K562 (cell line): ENCODE data around the gene DNAJB12. TPM values are rescaled to one million over a fixed set of nuclear protein-coding genes. Genes with fewer than 3 reads are reported as not detected.

ENCODE experiments used
- BACH1 ChIP-seq: fragments of 200-800 bp; sonication (Bioruptor generic); IDR thresholded peaks from 2 replicates; pipeline ENCODE4 v1.6.1; 2016; ENCODE audit warnings: missing genetic modification characterization, missing compliant biosample characterization
- FIP1L1 ChIP-seq: fragments of 200-400 bp; formaldehyde crosslinking; IDR thresholded peaks from 2 replicates; pipeline ENCODE4 v1.6.1; 2018; ENCODE audit warnings: mild to moderate bottlenecking, low read depth, low read length; ENCODE audit not compliant: poor library complexity, severe bottlenecking
- HBP1 ChIP-seq: fragments of 450-650 bp; formaldehyde crosslinking; IDR thresholded peaks from 2 replicates; pipeline ENCODE4 v1.4.0; 2022; ENCODE audit warnings: missing genetic modification characterization
- NR3C1 ChIP-seq: sonication (generic); formaldehyde crosslinking; IDR thresholded peaks from 2 replicates; pipeline ENCODE4 v1.8.1; 2022; ENCODE audit warnings: missing genetic modification reagents
- PRPF4 ChIP-seq: fragments of 200-400 bp; formaldehyde crosslinking; IDR thresholded peaks from one replicate; pipeline ENCODE4 v1.6.1; 2017; ENCODE audit warnings: low read length, low read depth, mild to moderate bottlenecking; ENCODE audit not compliant: insufficient read depth, poor library complexity, severe bottlenecking
- THRB ChIP-seq: fragments of 450-650 bp; formaldehyde crosslinking; conservative IDR thresholded peaks from 2 replicates; pipeline ENCODE4 v1.4.0; 2022; ENCODE audit warnings: mild to moderate bottlenecking, missing genetic modification characterization
- polyA plus RNA-seq, 8 experiments: library from polyadenylated mRNA; depleted of rRNA in 4 of 8; stranded (reverse) in 5 of 8; unstranded in 3 of 8; fragments of >200 nt; fragmentation: Nextera tagmentation in 2 of 8; fragmentation: Illumina TruSeq in 1 of 8; extraction: Ambion mirVana in 2 of 8; extraction: Trizol in 1 of 8; gene quantifications; 2 replicates each; pipeline versions ENCODE4 v1.2.1 to v1.2.3, GENCODE V29; 2011 to 2014; ENCODE audit warnings: inconsistent platforms in 1 of 8, missing spikeins in 1 of 8
- total RNA-seq, 7 experiments: library from RNA; depleted of rRNA in 6 of 7; stranded (reverse); fragments of >200 nt in 6 of 7; fragmentation: Illumina TruSeq in 2 of 7; extraction: Trizol in 2 of 7; gene quantifications; 2 replicates each; pipeline versions ENCODE4 v1.2.1 to v1.2.3, GENCODE V29; 2011 to 2021; ENCODE audit warnings: low replicate concordance in 1 of 7

The DNAJB12 gene
- total and polyA plus RNA-seq, 9 of the 15 experiments (the other 6 are each of a cell fraction or from before 2014, with no cell fraction given), result 3.5 to 31.5 (median 20.3) TPM

- peak; percentile 74; the same call in 1 of the 2 replicates for TF ChIP-seq THRB (CRISPR knock-in tag)
- no peak for TF ChIP-seq NR3C1 (CRISPR knock-in tag)
- peak; percentile 68 for TF ChIP-seq PRPF4
- TF ChIP-seq FIP1L1, result no peak
- TF ChIP-seq HBP1 (CRISPR knock-in tag), result peak; percentile 86
- TF ChIP-seq BACH1 (tag), result 0 out of 2 replicates have a peak, but pooled peaks have one; percentile 50
These were observed 56.7 kb downstream of the DNAJB12 start (continued) for GRCh38 chr10:72297805-72298591.
